ENCODE measurements around the gene ADAMTSL3.

DNA sequence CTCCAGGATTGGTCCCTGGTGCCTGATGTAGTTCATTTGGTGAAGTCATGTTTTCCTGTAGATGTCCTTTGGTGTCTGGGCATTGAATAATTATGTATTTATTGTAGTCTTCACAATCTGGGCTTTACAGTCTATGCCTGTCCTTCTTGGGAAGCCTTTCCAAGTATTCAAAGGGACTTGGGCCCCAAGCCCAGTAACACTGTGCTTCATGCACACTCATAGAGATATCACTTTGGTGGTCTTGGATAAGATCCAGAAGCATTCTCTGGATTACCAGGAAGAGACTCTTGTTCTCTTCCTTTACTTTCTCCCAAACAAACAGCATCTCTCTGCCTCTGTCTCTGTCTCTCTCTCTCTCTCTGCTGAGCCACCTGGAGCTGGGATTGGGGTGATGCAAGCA lies 300.6 kb downstream of the ADAMTSL3 start:
- TF ChIP-seq, protein P1, sequence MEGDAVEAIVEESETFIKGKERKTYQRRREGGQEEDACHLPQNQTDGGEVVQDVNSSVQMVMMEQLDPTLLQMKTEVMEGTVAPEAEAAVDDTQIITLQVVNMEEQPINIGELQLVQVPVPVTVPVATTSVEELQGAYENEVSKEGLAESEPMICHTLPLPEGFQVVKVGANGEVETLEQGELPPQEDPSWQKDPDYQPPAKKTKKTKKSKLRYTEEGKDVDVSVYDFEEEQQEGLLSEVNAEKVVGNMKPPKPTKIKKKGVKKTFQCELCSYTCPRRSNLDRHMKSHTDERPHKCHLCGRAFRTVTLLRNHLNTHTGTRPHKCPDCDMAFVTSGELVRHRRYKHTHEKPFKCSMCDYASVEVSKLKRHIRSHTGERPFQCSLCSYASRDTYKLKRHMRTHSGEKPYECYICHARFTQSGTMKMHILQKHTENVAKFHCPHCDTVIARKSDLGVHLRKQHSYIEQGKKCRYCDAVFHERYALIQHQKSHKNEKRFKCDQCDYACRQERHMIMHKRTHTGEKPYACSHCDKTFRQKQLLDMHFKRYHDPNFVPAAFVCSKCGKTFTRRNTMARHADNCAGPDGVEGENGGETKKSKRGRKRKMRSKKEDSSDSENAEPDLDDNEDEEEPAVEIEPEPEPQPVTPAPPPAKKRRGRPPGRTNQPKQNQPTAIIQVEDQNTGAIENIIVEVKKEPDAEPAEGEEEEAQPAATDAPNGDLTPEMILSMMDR (IDR thresholded peaks at IDR 0.05): no peak
- TF ChIP-seq, protein P2, sequence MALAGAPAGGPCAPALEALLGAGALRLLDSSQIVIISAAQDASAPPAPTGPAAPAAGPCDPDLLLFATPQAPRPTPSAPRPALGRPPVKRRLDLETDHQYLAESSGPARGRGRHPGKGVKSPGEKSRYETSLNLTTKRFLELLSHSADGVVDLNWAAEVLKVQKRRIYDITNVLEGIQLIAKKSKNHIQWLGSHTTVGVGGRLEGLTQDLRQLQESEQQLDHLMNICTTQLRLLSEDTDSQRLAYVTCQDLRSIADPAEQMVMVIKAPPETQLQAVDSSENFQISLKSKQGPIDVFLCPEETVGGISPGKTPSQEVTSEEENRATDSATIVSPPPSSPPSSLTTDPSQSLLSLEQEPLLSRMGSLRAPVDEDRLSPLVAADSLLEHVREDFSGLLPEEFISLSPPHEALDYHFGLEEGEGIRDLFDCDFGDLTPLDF (CRISPR knock-in tag; IDR thresholded peaks at IDR 0.05): no peak
- TF ChIP-seq, protein P3, sequence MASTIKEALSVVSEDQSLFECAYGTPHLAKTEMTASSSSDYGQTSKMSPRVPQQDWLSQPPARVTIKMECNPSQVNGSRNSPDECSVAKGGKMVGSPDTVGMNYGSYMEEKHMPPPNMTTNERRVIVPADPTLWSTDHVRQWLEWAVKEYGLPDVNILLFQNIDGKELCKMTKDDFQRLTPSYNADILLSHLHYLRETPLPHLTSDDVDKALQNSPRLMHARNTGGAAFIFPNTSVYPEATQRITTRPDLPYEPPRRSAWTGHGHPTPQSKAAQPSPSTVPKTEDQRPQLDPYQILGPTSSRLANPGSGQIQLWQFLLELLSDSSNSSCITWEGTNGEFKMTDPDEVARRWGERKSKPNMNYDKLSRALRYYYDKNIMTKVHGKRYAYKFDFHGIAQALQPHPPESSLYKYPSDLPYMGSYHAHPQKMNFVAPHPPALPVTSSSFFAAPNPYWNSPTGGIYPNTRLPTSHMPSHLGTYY (CRISPR knock-in tag; IDR thresholded peaks at IDR 0.05): no peak
- TF ChIP-seq, protein P4, sequence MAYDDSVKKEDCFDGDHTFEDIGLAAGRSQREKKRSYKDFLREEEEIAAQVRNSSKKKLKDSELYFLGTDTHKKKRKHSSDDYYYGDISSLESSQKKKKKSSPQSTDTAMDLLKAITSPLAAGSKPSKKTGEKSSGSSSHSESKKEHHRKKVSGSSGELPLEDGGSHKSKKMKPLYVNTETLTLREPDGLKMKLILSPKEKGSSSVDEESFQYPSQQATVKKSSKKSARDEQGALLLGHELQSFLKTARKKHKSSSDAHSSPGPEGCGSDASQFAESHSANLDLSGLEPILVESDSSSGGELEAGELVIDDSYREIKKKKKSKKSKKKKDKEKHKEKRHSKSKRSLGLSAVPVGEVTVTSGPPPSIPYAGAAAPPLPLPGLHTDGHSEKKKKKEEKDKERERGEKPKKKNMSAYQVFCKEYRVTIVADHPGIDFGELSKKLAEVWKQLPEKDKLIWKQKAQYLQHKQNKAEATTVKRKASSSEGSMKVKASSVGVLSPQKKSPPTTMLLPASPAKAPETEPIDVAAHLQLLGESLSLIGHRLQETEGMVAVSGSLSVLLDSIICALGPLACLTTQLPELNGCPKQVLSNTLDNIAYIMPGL (CRISPR knock-in tag; IDR thresholded peaks at IDR 0.05): no peak
- TF ChIP-seq CREB1 (CRISPR knock-in tag; IDR thresholded peaks at IDR 0.05) (no peak), NR2C2 (CRISPR knock-in tag; IDR thresholded peaks at IDR 0.05) (no peak), ZNF121 (CRISPR knock-in tag; IDR thresholded peaks at IDR 0.05) (no peak), FOXK1 (CRISPR knock-in tag; IDR thresholded peaks at IDR 0.05) (no peak), RELA (CRISPR knock-in tag; IDR thresholded peaks at IDR 0.05; ENCODE audit: borderline replicate concordance) (no peak), ESRRA (CRISPR knock-in tag; IDR thresholded peaks at IDR 0.05; ENCODE audit: borderline replicate concordance) (no peak), MXD4 (CRISPR knock-in tag; IDR thresholded peaks at IDR 0.05; ENCODE audit: borderline replicate concordance) (no peak), ZNF416 (CRISPR knock-in tag; IDR thresholded peaks at IDR 0.05) (no peak)
- TF ChIP-seq, protein P5, sequence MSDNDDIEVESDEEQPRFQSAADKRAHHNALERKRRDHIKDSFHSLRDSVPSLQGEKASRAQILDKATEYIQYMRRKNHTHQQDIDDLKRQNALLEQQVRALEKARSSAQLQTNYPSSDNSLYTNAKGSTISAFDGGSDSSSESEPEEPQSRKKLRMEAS (CRISPR knock-in tag; IDR thresholded peaks at IDR 0.05): no peak
